IMR-90 (cell line): ENCODE data around the gene TMCC3.

ENCODE experiments used
- BHLHE40 ChIP-seq: fragments of 150-350 bp; IDR thresholded peaks from 2 replicates; pipeline ENCODE4 v1.6.1; 2016; ENCODE audit warnings: mild to moderate bottlenecking, low read depth, low read length
- CHD1 ChIP-seq: IDR thresholded peaks from 2 replicates; pipeline ENCODE4 v1.6.1; 2012; ENCODE audit warnings: low read depth, low read length, improper control_type of control experiment
- TF ChIP-seq, protein P1 (sequence below): conservative IDR thresholded peaks from 2 replicates; pipeline ENCODE4 v1.5.1; 2012; ENCODE audit warnings: mild to moderate bottlenecking, low read depth, low read length, improper control_type of control experiment
- TF ChIP-seq, protein P2 (sequence below): fragments of 150-350 bp; IDR thresholded peaks from 2 replicates; pipeline ENCODE4 v1.6.1; 2017; ENCODE audit warnings: mild to moderate bottlenecking, antibody characterized with exemption, low read length, low read depth

DNA sequence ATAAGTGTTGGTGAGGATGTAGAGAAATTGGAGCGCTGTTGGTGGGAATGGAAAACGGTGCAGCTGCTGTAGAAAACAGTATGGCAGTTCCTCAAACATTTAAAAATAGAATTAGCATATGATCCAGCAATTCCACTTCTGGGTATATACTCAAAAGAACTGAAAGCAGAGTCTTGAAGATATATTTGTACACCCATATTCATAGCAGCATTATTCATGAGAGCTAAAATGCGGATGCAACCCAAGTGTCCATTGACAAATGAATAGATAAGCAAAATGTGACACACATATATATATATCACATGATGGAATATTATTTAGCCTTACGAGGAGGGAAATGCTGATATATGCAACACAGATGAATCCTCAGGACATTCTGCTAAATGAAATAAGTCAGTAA, 106.0 kb downstream of the TMCC3 start:
- TF ChIP-seq, protein P1, sequence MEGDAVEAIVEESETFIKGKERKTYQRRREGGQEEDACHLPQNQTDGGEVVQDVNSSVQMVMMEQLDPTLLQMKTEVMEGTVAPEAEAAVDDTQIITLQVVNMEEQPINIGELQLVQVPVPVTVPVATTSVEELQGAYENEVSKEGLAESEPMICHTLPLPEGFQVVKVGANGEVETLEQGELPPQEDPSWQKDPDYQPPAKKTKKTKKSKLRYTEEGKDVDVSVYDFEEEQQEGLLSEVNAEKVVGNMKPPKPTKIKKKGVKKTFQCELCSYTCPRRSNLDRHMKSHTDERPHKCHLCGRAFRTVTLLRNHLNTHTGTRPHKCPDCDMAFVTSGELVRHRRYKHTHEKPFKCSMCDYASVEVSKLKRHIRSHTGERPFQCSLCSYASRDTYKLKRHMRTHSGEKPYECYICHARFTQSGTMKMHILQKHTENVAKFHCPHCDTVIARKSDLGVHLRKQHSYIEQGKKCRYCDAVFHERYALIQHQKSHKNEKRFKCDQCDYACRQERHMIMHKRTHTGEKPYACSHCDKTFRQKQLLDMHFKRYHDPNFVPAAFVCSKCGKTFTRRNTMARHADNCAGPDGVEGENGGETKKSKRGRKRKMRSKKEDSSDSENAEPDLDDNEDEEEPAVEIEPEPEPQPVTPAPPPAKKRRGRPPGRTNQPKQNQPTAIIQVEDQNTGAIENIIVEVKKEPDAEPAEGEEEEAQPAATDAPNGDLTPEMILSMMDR, result no peak
- TF ChIP-seq, protein P2, sequence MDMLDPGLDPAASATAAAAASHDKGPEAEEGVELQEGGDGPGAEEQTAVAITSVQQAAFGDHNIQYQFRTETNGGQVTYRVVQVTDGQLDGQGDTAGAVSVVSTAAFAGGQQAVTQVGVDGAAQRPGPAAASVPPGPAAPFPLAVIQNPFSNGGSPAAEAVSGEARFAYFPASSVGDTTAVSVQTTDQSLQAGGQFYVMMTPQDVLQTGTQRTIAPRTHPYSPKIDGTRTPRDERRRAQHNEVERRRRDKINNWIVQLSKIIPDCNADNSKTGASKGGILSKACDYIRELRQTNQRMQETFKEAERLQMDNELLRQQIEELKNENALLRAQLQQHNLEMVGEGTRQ, result no peak
- TF ChIP-seq CHD1, result no peak
- TF ChIP-seq BHLHE40, result no peak
